Mucosa of gallbladder (tissue), 1 donor: ENCODE results near the gene PI16. TPM values are rescaled to one million over a fixed set of nuclear protein-coding genes. Genes with fewer than 3 reads are reported as not detected.

Source experiments
- DNase-seq: peaks from one replicate; pipeline ENCODE4 v3.0.0-alpha.2; 2020; ENCODE audit warnings: low spot score
- total RNA-seq: library from RNA; stranded (reverse); gene quantifications from one replicate; pipeline ENCODE4 v1.2.1, GENCODE V29; 2021
- donor health status: DM: no; HTN: no; CAD: no.

PI16 gene
- total RNA-seq, 1 donor from 2014 or later = 16.2 TPM

DNA sequence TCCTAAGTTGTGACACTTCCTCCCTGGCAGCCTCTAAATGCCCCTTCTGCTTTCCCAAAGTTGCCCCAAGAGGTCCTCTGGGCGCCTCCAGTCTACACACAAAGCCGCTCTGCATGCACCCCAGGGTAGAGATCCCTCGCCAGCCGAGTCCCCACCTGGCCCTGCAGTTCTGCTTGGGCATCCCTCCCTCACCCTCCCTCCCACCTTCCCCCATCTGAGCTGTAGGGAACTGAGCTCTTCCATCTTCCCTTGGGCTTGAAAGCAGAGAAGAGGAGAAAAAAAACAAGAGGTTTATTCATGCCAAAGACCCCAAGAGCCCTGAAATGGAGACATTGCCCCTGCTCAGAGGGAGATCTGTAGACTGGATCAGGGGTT is 45.2 kb downstream of the PI16 start:
- DNase-seq = no peak

DNA sequence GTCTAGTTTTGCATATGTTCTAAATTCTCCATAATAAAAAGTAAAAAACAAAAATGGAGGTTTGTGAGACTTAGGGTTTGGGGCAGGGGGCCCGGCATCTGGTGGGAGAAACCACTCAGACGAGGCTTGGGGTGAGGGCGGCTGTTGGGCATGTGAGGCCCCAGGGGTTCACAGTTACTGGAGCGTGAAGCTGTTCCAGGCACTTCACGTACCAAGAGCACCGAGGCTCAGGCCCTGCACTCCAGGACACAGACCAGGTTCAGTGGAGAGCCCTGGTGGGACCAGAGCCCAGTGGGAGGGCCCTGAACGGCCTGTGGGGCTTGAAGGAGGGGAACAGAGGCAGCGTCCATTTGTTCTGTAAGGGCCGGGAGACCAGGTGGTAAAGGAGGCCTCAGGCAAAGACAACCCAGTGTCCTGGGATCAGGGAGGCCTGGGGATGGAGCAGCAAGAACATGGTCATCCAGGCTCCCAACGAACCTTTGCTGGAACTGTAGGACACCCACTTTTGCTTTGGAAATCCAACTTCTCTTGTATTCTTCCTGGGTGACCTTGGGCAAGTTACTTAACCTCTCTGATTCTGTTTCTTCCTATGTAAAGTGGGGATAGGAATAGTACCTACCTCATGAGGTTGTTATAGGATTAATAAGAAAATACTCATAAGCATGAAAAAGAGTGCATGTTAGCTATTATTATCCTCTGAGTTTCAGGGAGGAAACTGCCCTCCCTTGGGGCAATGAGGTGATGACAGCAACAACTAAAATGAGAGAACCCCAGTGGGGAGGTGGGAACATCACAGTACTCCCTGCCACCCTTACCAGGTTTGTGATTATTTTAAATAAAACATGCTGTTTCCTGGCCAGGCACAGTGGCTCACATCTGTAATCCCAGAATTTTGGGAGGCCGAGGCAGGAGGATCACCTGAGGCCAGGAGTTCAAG is 49.8 kb downstream of the PI16 start:
- no peak for DNase-seq

DNA sequence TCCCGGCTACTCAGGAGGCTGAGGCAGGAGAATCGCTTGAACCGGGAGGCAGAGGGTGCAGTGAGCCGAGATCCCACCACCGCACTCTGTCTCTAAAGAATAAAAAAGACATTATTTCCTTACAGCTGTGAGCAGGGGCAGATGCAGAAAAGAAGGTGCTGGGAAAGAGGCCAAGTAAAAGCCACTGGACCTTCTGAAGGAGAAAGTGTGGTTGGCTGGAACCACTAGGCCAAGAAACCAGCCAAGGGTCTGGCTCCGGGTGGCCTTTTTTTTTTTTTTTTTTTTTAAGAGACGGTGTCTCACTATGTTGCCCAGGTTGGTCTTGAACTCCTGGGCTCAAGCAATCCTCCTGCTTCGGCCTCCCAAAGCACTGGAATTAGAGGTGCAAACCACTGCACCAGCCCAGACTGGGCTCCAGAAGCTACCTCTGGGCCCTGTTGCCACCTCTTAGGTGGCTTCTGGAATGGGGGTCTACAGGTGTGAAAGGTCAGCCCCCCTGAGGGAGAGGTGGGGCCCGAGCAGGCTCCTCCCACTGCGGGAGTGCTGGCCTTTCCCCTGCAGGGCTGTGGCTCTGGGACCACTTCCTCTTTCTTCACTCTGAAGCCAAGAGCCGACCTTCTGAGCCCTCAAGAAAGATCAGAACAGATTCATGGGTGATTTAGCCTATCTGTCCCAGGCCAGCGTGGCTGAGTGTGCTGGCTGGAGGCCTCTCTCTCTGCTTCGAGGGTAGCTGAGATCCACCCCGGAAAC is 50.7 kb downstream of the PI16 start, which contains the start of gene FGD2:
TSS of gene FGD2 (plus strand) at position 595 of the 750 bp plus-strand sequence. CDS start 163 bp downstream, outside the sequence.
- no peak for DNase-seq

DNA sequence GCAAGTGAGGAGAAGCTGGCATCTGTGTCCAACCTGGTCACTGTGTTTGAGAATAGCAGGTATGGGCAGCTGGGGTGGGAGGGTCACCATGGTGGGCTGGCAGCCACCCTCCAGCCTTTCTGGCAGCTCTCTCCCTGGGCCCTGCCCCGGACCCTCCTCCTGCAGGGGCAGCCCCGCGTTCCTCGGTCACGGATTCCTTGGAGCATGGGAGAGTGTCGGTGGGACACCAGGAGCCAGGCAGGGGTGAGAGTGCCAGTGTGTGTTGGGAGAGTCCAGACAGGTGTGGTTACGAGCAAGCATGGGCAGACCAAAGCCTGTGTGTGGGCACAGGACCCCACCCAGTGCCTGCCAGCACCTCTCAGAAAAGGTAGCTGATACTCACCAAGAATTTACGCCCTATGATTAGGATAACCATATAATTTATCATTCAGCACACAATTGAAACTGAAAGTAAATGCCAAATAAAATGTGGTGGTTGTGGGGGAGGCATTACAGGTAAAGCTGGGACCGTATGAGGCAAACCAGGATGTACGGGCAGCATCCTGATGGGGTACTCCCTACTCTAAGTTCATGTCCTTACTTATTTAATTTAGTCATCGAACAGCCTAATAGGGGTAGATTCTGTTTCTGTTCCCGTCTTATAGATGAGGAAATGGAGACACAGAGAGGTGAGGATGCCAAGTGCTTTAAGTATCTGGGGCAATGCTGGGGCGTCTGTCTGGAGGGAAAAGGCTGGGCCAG is 51.5 kb downstream of the PI16 start:
- no peak for DNase-seq

DNA sequence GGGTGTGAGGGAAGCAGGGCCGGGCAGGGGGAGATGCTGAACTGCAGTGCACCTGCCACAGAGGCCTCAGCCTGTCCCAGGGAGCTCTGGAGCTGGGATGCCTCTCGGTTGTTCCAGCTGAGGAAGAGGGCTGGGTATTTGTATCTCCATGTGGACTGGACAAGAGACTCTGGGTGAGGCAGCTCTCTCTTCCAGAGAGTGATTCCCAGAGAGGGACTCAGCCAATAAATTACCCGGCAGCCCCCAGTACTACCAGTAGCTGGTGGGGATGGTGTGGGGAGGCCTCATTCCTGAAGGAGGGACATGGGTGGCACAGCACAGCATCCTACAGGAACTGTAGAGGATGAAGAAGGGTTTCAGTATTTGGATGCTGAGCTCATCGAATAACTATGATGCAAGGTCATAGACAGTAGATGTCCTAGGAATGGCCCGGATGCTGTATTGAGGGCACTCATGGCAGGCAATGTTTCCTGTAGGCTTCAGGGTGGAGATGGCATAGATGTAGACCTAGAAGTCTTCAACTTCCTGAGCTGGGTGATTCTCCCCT is 52.3 kb downstream of the PI16 start:
- no peak for DNase-seq

DNA sequence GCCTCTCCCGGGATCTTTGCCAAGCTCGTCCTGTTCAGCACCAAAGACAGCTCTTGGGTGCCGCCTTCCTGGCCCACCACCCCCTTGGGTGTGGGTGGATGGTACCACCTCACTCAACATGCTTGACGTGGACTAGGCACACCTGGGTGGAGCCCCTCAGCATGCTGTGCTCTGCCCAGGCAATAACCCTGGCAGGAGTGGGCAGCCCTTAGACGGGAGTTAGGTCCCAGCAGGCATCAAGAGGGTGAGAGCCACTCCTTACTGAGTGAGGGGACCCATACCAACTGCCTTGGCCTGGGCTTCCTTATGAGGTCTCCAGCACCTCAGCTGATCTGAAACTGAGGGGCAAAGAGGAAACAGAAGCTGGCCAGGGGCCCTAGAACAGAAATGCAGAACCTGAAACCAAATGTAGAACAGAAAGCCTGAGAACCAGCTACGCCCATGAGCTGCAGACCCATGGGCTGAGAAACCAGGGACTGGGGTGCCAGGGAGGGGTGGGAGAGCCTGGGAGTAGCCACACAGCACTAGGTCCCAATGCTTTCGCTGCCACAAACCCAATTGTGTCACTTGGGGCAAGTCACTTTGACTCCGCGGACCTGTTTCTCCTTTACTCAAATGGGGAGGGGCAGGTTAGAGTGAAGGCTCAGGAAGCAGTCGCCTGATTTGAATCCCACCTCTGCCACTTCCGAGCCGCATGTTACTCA is 53.0 kb downstream of the PI16 start:
- no peak for DNase-seq

DNA sequence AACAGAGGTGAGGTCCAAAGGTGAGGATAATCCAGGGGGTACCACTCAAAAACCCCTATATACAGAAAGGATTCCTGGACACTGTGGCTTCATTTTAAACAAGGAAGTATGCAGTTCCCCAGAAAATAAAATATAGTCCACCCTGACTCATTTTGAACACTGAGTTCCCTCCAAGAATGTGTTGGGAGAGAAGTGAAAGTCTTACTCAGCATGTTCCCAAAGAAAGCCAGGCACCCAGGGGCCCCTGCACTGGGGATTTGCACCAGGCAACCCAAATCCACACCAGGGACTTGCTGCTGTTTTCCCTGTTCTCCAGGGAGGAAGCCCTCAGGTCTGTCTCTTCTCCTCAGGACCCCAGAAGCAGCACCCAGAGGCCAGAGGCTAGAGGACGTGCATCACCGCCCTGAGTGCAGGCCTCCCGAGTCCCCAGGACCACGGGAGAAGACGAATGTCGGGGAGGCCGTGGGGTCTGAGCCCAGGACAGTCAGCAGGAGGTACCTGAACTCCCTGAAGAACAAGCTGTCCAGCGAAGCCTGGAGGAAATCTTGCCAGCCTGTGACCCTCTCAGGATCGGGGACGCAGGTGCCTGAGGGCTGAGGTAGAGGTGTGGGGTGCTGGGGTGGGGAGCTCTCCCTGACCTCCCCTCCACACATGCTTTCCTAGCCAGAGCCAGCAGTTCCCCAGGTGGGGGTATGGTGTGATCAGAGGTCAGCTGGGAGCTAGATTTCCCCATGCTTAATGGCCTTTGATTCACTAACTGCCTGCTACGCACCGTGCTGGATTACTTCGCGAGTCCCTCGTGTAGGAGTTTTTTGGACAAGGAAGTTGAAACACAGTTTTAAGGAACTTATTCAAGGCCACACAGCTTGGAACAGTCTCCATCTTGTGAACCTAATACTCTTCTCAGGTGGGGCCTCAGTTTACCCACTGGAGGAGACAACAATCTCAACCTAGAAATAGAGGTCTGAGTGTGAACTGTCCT is 54.2 kb downstream of the PI16 start:
- no peak for DNase-seq

DNA sequence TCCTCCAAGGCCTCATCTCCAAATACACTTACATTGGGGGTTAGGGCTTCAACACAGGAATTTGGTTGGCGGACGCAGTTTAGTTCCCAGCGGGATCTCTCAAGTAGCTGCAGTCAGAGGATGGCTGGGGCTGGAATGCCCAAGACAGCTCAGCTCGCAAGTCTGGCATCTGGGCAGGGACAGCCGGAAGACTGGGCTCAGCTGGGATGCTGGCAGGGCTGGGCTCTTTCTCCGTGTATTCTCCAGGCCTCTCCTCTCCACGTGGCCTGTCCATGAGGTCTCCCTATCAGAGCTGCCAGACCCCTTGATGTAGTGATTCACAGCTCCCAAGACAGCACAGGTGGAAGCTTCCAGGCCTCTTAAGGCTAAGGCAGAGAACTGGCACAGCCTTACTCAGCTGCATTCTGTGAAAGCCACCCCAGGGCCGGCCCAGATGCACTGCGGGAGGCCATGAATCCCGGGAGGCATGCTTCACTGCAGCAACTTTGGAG is 55.9 kb downstream of the PI16 start:
- no peak for DNase-seq

DNA sequence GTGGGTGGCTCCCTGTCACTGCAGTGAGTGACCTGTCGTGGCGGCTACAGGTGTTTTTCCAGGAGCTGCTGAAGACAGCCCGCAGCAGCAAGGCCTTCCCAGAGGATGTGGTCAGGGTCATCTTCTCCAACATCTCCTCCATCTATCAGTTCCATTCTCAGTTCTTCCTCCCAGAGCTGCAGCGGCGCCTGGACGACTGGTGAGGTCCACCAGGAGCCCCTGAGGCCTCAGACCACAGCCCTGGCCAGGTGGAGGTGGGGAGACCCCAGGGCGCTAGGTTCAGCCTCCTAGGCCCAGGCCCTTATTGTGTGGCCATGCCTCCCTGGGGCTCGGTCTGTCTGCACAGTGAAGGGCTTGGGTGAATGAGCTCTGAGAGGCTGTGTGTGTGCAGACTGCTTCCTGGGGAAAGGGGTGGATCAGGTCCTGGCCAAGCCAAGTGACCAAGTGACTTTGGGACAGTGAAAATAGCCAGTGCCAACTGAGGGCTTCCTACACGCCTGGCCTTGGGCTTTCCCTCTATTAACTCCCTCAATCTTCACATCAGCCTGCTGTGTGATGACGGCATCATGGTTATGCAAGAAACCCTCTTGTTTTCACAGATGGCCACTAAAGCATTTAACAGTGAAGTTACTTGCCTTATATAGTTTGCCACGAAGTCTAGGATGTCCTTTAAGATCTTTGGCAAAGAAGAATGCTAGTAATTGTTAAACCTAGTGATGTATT is 57.3 kb downstream of the PI16 start:
- DNase-seq = no peak

DNA sequence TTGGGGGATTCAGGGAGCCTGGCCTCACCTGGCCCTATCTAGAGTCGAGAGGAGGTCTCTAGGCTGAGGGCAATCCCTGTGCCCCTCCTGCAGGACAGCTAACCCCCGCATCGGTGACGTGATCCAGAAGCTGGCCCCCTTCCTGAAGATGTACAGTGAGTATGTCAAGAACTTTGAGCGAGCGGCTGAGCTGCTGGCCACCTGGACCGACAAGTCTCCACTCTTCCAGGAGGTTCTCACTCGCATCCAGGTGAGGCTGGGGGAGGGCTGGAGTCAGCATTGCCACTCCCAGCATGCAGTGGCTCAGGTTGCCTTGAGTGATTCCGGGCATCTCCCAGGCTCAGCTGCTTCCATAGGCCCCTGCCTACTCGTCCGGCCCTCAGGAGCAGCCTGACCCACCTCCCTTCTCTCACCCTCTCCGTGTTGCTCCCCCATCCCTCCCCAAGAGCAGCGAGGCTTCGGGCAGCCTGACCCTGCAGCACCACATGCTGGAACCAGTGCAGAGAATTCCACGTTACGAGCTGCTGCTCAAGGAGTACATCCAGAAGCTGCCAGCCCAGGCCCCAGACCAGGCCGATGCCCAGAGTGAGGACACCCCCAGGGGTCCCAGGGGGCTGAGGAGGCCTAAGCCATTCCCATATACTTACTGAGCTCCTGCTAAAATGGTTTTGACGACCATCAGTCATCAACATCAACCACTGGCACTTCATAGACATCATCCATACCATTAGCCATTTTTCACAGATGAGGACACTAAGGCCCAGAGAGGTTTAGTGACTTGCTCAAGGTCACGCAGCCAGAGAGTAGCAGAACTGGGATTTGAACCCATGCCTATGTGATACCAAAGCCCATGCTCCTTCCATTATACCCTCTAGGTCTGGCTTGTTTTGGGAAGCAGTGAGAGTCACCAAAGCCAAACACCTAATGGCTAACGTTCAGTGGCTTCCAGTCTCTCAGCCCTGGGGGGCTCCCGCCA is 59.3 kb downstream of the PI16 start:
- DNase-seq = no peak

Other genes starting within 250 kb of the PI16 start
- gene CPNE5, start 115.3 kb upstream of the PI16 start, total RNA-seq = 1.3 TPM
- 16.0 TPM for gene PPIL1, start 79.9 kb upstream of the PI16 start, total RNA-seq
- gene C6orf89, start 68.8 kb upstream of the PI16 start, total RNA-seq = 69.9 TPM
- 206 TPM for gene MTCH1, start 31.5 kb downstream of the PI16 start, total RNA-seq
- gene FGD2, start 50.9 kb downstream of the PI16 start, total RNA-seq = 20.5 TPM
- 21.8 TPM for gene PIM1, start 215.4 kb downstream of the PI16 start, total RNA-seq